ENCODE measurements around the gene MRNIP. TPM values are rescaled to one million over a fixed set of nuclear protein-coding genes. Genes with fewer than 3 reads are reported as not detected.
A peak's percentile ranks its signal among the peaks of the same experiment; 100 is the strongest.

Gene MRNIP
- total and polyA plus RNA-seq, 10 donors, result 34.9 to 107 (median 49.4) TPM

- peak overlapping the region in 6 of 8 donors; percentile 28 to 67 (median 38) for H3K4me3 ChIP-seq
Observed at GRCh38 chr5:179817470-179817840, 41.2 kb downstream of the MRNIP start.

GRCh38 chr5:179816796-179817469 lies 41.7 kb downstream of the MRNIP start:
- peaks cover 0 to 12% (median 0%) of the 10 kb centered on the region in 7 donors for H3K27me3 ChIP-seq (replicated peaks in 1 of 7)
- intact Hi-C loops (cut with DNase I; ENCODE audit: low total_unique reads), result no loop called here
- H3K36me3 ChIP-seq, result peaks cover 0 to 28% (median 0%) of the 10 kb centered on the region in 6 donors
- no peaks in the 10 kb centered on the region for H3K9me3 ChIP-seq
- peaks cover 31 to 50% (median 46%) of the 10 kb centered on the region in 6 donors for H3K4me1 ChIP-seq
- 2 to 12% (median 3%) methylated on average over 30 to 72 of the region's 72 CpGs for WGBS, 5 donors
- DNase-seq, result peak; percentile 89
- TF ChIP-seq POLR2A (IDR thresholded peaks at IDR 0.05) (no peak), CTCF (IDR thresholded peaks at IDR 0.05 in 8 of 11, conservative IDR thresholded peaks at IDR 0.05 in 3 of 11) (no peak), POLR2AphosphoS5 (IDR thresholded peaks at IDR 0.05) (peak in 2 of 3 donors; percentile 23 to 39)
- H3K27ac ChIP-seq, result peak overlapping the region in 3 of 8 donors; percentile 46 to 51 (median 50)
- H3K4me3 ChIP-seq, result peak overlapping the region; percentile 3 to 67 (median 32)

More at GRCh38 chr5:179817470-179817840, 41.2 kb downstream of the MRNIP start:
- intact Hi-C loops (cut with DNase I; ENCODE audit: low total_unique reads), result no loop called here
- Histone ChIP-seq H3K36me3 (peaks cover 0 to 28% (median under 1%) of the 10 kb centered on the region in 6 donors), H3K27ac (peak overlapping the region in 4 of 8 donors; percentile 46 to 100 (median 50)), H3K9me3 (no peaks in the 10 kb centered on the region), H3K4me1 (peaks cover 36 to 55% (median 51%) of the 10 kb centered on the region in 6 donors), H3K27me3 (replicated peaks in 1 of 7) (peaks cover 0 to 12% (median 0%) of the 10 kb centered on the region in 7 donors)
- TF ChIP-seq CTCF (IDR thresholded peaks at IDR 0.05 in 8 of 11, conservative IDR thresholded peaks at IDR 0.05 in 3 of 11) (no peak), POLR2AphosphoS5 (IDR thresholded peaks at IDR 0.05) (no peak), POLR2A (IDR thresholded peaks at IDR 0.05) (no peak)
- WGBS, 5 donors, result 81 to 91% (median 85%) methylated on average over 8 of the region's 8 CpGs
- peak; percentile 78 for DNase-seq

GRCh38 chr5:179816401-179816795 lies 42.2 kb downstream of the MRNIP start:
- intact Hi-C loops (cut with DNase I; ENCODE audit: low total_unique reads), result no loop called here
- Histone ChIP-seq H3K4me1 (peaks cover 29 to 46% (median 43%) of the 10 kb centered on the region in 6 donors), H3K9me3 (no peaks in the 10 kb centered on the region), H3K4me3 (peak overlapping the region in 7 of 8 donors; percentile 22 to 67 (median 33)), H3K36me3 (peaks cover 0 to 33% (median 0%) of the 10 kb centered on the region in 6 donors), H3K27ac (peak overlapping the region in 1 of 8 donors; percentile 51), H3K27me3 (replicated peaks in 1 of 7) (peaks cover 0 to 12% (median 0%) of the 10 kb centered on the region in 7 donors)
- WGBS, 5 donors, result 60 to 71% (median 63%) methylated on average over 23 of the region's 23 CpGs
- TF ChIP-seq POLR2A (IDR thresholded peaks at IDR 0.05), result no peak
- DNase-seq, result peak; percentile 77

- Histone ChIP-seq H3K4me3 (no peak overlapping the region), H3K27me3 (replicated peaks in 1 of 7) (peaks cover 0 to 12% (median 0%) of the 10 kb centered on the region in 7 donors), H3K27ac (no peak overlapping the region), H3K36me3 (peaks cover 0 to 33% (median 0%) of the 10 kb centered on the region in 6 donors), H3K9me3 (no peaks in the 10 kb centered on the region), H3K4me1 (peaks cover 29 to 46% (median 43%) of the 10 kb centered on the region in 6 donors)
- no peak for DNase-seq
- WGBS, 5 donors, result 94 to 97% (median 95%) methylated on average over 21 of the region's 21 CpGs
- intact Hi-C loops (cut with DNase I; ENCODE audit: low total_unique reads), result no loop called here
- TF ChIP-seq POLR2A (IDR thresholded peaks at IDR 0.05) (no peak), CTCF (IDR thresholded peaks at IDR 0.05 in 8 of 11, conservative IDR thresholded peaks at IDR 0.05 in 3 of 11) (no peak), POLR2AphosphoS5 (IDR thresholded peaks at IDR 0.05) (no peak)
Observed at GRCh38 chr5:179815491-179816249, 42.9 kb downstream of the MRNIP start.
